Measurements from ENCODE around the gene NELFE.
"Not testable (repeated sequence)": the region's sequence is repeated elsewhere in the genome, so short reads cannot be mapped to it uniquely, and the experiment has no call there.

Gene NELFE

GRCh38 chr6:31958741-31959739 lies at the start of gene NELFE, which contains the start of gene SKIC2:
NELFE (minus strand) TSS chr6:31958971; CDS start chr6:31958446, 525 bp downstream.
SKIC2 (plus strand) TSS chr6:31959175; CDS start chr6:31959193, 18 bp downstream.
- DNase-seq (ENCODE audit: low spot score) = peak; percentile 95

GRCh38 chr6:32008037-32008436 lies 49.3 kb upstream of the NELFE start:
- DNase-seq (ENCODE audit: low spot score) = not testable (repeated sequence)

GRCh38 chr6:32007086-32007485 lies 48.3 kb upstream of the NELFE start:
- not testable (repeated sequence) for DNase-seq (ENCODE audit: low spot score)

- DNase-seq (ENCODE audit: low spot score) = not testable (repeated sequence)
Measured at GRCh38 chr6:32005991-32006529, 47.3 kb upstream of the NELFE start.

GRCh38 chr6:32005538-32005880 lies 46.7 kb upstream of the NELFE start:
- DNase-seq (ENCODE audit: low spot score) = not testable (repeated sequence)

- DNase-seq (ENCODE audit: low spot score) = not testable (repeated sequence)
Measured at GRCh38 chr6:32004864-32005537, 46.2 kb upstream of the NELFE start.

GRCh38 chr6:32004393-32004792 lies 45.6 kb upstream of the NELFE start:
- not testable (repeated sequence) for DNase-seq (ENCODE audit: low spot score)

- DNase-seq (ENCODE audit: low spot score) = not testable (repeated sequence)
Measured at GRCh38 chr6:32003301-32003700, 44.5 kb upstream of the NELFE start.

GRCh38 chr6:32002546-32003268 lies 43.9 kb upstream of the NELFE start:
- DNase-seq (ENCODE audit: low spot score) = not testable (repeated sequence)

GRCh38 chr6:31996385-31996784 lies 37.6 kb upstream of the NELFE start:
- not testable (repeated sequence) for DNase-seq (ENCODE audit: low spot score)

GRCh38 chr6:31994421-31994820 lies 35.6 kb upstream of the NELFE start:
- not testable (repeated sequence) for DNase-seq (ENCODE audit: low spot score)

GRCh38 chr6:31989363-31989762 lies 30.6 kb upstream of the NELFE start:
- not testable (repeated sequence) for DNase-seq (ENCODE audit: low spot score)

- not testable (repeated sequence) for DNase-seq (ENCODE audit: low spot score)
Measured at GRCh38 chr6:31981744-31982143, 23.0 kb upstream of the NELFE start, which contains the start of gene C4A. C4A (plus strand) TSS chr6:31982057; CDS start chr6:31982108, 51 bp downstream.

GRCh38 chr6:31980998-31981397 lies 22.2 kb upstream of the NELFE start:
- DNase-seq (ENCODE audit: low spot score) = not testable (repeated sequence)

- not testable (repeated sequence) for DNase-seq (ENCODE audit: low spot score)
Measured at GRCh38 chr6:31980195-31980876, 21.6 kb upstream of the NELFE start.

- DNase-seq (ENCODE audit: low spot score) = no peak
Measured at GRCh38 chr6:31979238-31979898, 20.6 kb upstream of the NELFE start.

- no peak for DNase-seq (ENCODE audit: low spot score)
Measured at GRCh38 chr6:31978831-31979230, 20.1 kb upstream of the NELFE start.

- DNase-seq (ENCODE audit: low spot score) = no peak
Measured at GRCh38 chr6:31977816-31978431, 19.2 kb upstream of the NELFE start.

- DNase-seq (ENCODE audit: low spot score) = not testable (repeated sequence)
Measured at GRCh38 chr6:31976065-31976464, 17.3 kb upstream of the NELFE start.

Data from SW480 (cell line).